Measurements from ENCODE around the gene ANKS1B.

Gene ANKS1B

GRCh38 chr12:99234702-99235101 lies 750.0 kb downstream of the ANKS1B start:
- no peaks in the 10 kb centered on the region for H3K27me3 Mint-ChIP-seq
- no peaks in the 10 kb centered on the region for H3K4me1 Mint-ChIP-seq
- H3K36me3 Mint-ChIP-seq, result no peaks in the 10 kb centered on the region
- H3K9me3 Mint-ChIP-seq, result no peaks in the 10 kb centered on the region
- no peak overlapping the region for H3K27ac Mint-ChIP-seq
- no peak overlapping the region for H3K4me3 Mint-ChIP-seq

GRCh38 chr12:99232324-99232723 lies 752.4 kb downstream of the ANKS1B start:
- no peaks in the 10 kb centered on the region for H3K4me1 Mint-ChIP-seq
- no peaks in the 10 kb centered on the region for H3K9me3 Mint-ChIP-seq
- H3K27ac Mint-ChIP-seq, result no peak overlapping the region
- no peak overlapping the region for H3K4me3 Mint-ChIP-seq
- no peaks in the 10 kb centered on the region for H3K36me3 Mint-ChIP-seq
- no peaks in the 10 kb centered on the region for H3K27me3 Mint-ChIP-seq

- Mint-ChIP-seq H3K27ac (no peak overlapping the region), H3K4me3 (no peak overlapping the region), H3K4me1 (no peaks in the 10 kb centered on the region), H3K36me3 (no peaks in the 10 kb centered on the region), H3K9me3 (no peaks in the 10 kb centered on the region), H3K27me3 (no peaks in the 10 kb centered on the region)
Observed at GRCh38 chr12:99231031-99231430, 753.7 kb downstream of the ANKS1B start.

GRCh38 chr12:99224237-99224636 lies 760.5 kb downstream of the ANKS1B start:
- Mint-ChIP-seq H3K36me3 (no peaks in the 10 kb centered on the region), H3K4me1 (no peaks in the 10 kb centered on the region), H3K9me3 (no peaks in the 10 kb centered on the region), H3K27ac (no peak overlapping the region), H3K4me3 (no peak overlapping the region), H3K27me3 (no peaks in the 10 kb centered on the region)

GRCh38 chr12:99223579-99223978 lies 761.2 kb downstream of the ANKS1B start:
- H3K9me3 Mint-ChIP-seq, result no peaks in the 10 kb centered on the region
- H3K36me3 Mint-ChIP-seq, result no peaks in the 10 kb centered on the region
- no peak overlapping the region for H3K4me3 Mint-ChIP-seq
- H3K27ac Mint-ChIP-seq, result no peak overlapping the region
- no peaks in the 10 kb centered on the region for H3K27me3 Mint-ChIP-seq
- H3K4me1 Mint-ChIP-seq, result no peaks in the 10 kb centered on the region

GRCh38 chr12:99213047-99213446 lies 771.7 kb downstream of the ANKS1B start:
- Mint-ChIP-seq H3K27ac (no peak overlapping the region), H3K9me3 (peaks cover 16% of the 10 kb centered on the region), H3K4me3 (no peak overlapping the region), H3K36me3 (no peaks in the 10 kb centered on the region), H3K27me3 (no peaks in the 10 kb centered on the region), H3K4me1 (no peaks in the 10 kb centered on the region)

- H3K27ac Mint-ChIP-seq, result no peak overlapping the region
- H3K27me3 Mint-ChIP-seq, result no peaks in the 10 kb centered on the region
- H3K36me3 Mint-ChIP-seq, result no peaks in the 10 kb centered on the region
- H3K9me3 Mint-ChIP-seq, result peaks cover 16% of the 10 kb centered on the region
- H3K4me1 Mint-ChIP-seq, result no peaks in the 10 kb centered on the region
- no peak overlapping the region for H3K4me3 Mint-ChIP-seq
Observed at GRCh38 chr12:99212275-99212674, 772.5 kb downstream of the ANKS1B start.

GRCh38 chr12:99205111-99205510 lies 779.6 kb downstream of the ANKS1B start:
- no peak overlapping the region for H3K27ac Mint-ChIP-seq

GRCh38 chr12:99201906-99202645 lies 782.7 kb downstream of the ANKS1B start:
- Mint-ChIP-seq H3K36me3 (no peaks in the 10 kb centered on the region), H3K4me1 (no peaks in the 10 kb centered on the region), H3K27ac (no peak overlapping the region), H3K27me3 (no peaks in the 10 kb centered on the region), H3K4me3 (no peak overlapping the region), H3K9me3 (peaks cover 9% of the 10 kb centered on the region)

More at GRCh38 chr12:99205111-99205510, 779.6 kb downstream of the ANKS1B start:
- H3K9me3 Mint-ChIP-seq, result peaks cover 10% of the 10 kb centered on the region
- H3K4me3 Mint-ChIP-seq, result no peak overlapping the region
- no peaks in the 10 kb centered on the region for H3K27me3 Mint-ChIP-seq
- no peaks in the 10 kb centered on the region for H3K4me1 Mint-ChIP-seq
- H3K36me3 Mint-ChIP-seq, result no peaks in the 10 kb centered on the region

- Mint-ChIP-seq H3K9me3 (peaks cover 9% of the 10 kb centered on the region), H3K27me3 (no peaks in the 10 kb centered on the region), H3K27ac (no peak overlapping the region), H3K4me1 (no peaks in the 10 kb centered on the region), H3K36me3 (no peaks in the 10 kb centered on the region), H3K4me3 (no peak overlapping the region)
Observed at GRCh38 chr12:99200711-99201384, 783.9 kb downstream of the ANKS1B start.

GRCh38 chr12:99195474-99195873 lies 789.3 kb downstream of the ANKS1B start:
- Mint-ChIP-seq H3K36me3 (no peaks in the 10 kb centered on the region), H3K4me1 (no peaks in the 10 kb centered on the region), H3K27me3 (no peaks in the 10 kb centered on the region), H3K9me3 (peaks cover 10% of the 10 kb centered on the region), H3K27ac (no peak overlapping the region), H3K4me3 (no peak overlapping the region)

GRCh38 chr12:99192489-99192888 lies 792.2 kb downstream of the ANKS1B start:
- Mint-ChIP-seq H3K4me1 (no peaks in the 10 kb centered on the region), H3K36me3 (no peaks in the 10 kb centered on the region), H3K9me3 (peaks cover 10% of the 10 kb centered on the region), H3K27ac (no peak overlapping the region), H3K27me3 (no peaks in the 10 kb centered on the region), H3K4me3 (no peak overlapping the region)

GRCh38 chr12:99176871-99177270 lies 807.9 kb downstream of the ANKS1B start:
- Mint-ChIP-seq H3K4me1 (no peaks in the 10 kb centered on the region), H3K27ac (no peak overlapping the region), H3K36me3 (no peaks in the 10 kb centered on the region), H3K4me3 (no peak overlapping the region), H3K9me3 (peaks cover 5% of the 10 kb centered on the region), H3K27me3 (peaks cover 2% of the 10 kb centered on the region)

GRCh38 chr12:99170461-99170860 lies 814.3 kb downstream of the ANKS1B start:
- Mint-ChIP-seq H3K9me3 (no peaks in the 10 kb centered on the region), H3K4me1 (no peaks in the 10 kb centered on the region), H3K27me3 (no peaks in the 10 kb centered on the region), H3K36me3 (no peaks in the 10 kb centered on the region), H3K27ac (no peak overlapping the region), H3K4me3 (no peak overlapping the region)

GRCh38 chr12:99170037-99170436 lies 814.7 kb downstream of the ANKS1B start:
- Mint-ChIP-seq H3K27ac (no peak overlapping the region), H3K4me1 (no peaks in the 10 kb centered on the region), H3K36me3 (no peaks in the 10 kb centered on the region), H3K4me3 (no peak overlapping the region), H3K27me3 (no peaks in the 10 kb centered on the region), H3K9me3 (no peaks in the 10 kb centered on the region)

- H3K36me3 Mint-ChIP-seq, result no peaks in the 10 kb centered on the region
- H3K27me3 Mint-ChIP-seq, result no peaks in the 10 kb centered on the region
- H3K9me3 Mint-ChIP-seq, result peaks cover 5% of the 10 kb centered on the region
- H3K4me1 Mint-ChIP-seq, result no peaks in the 10 kb centered on the region
- H3K4me3 Mint-ChIP-seq, result no peak overlapping the region
- H3K27ac Mint-ChIP-seq, result no peak overlapping the region
Observed at GRCh38 chr12:99157946-99158345, 826.8 kb downstream of the ANKS1B start.

All from activated naive CD4-positive, alpha-beta T cell treated with anti-CD3 and anti-CD28 coated beads, Interleukin-2, amount 50 U/mL, for 24 hours (primary cell).